GM19397 (cell line): Measurements from ENCODE around the gene SGMS1.
"Not testable (repeated sequence)": the region's sequence is repeated elsewhere in the genome, so short reads cannot be mapped to it uniquely, and the experiment has no call there.

Experiments used
- ATAC-seq: cut with Tn5 transposase; IDR thresholded peaks from one replicate; pipeline ENCODE4 v1.9.1; 2021; ENCODE audit warnings: mild to moderate bottlenecking, moderate library complexity; ENCODE audit not compliant: unreplicated experiment

Gene SGMS1

DNA sequence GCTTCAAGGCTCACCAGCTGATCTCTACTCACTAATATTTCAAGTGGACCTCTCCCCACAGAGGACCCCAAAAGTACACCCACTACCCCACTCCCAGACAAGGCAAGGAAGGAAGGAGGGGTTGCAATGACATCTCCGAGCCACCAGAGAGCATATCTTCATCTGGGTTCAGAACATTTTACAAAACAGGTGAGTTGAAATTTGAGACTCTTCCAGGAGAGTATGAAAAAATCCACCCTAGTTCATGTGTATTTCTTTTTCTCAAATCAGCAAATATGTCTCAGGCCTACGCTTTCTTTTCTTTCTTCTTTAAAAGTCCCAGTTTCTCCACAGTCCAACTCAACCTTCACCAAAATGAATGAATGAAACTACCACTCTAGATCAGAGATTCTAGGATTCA, 61.9 kb downstream of the SGMS1 start:
- no peak for ATAC-seq

DNA sequence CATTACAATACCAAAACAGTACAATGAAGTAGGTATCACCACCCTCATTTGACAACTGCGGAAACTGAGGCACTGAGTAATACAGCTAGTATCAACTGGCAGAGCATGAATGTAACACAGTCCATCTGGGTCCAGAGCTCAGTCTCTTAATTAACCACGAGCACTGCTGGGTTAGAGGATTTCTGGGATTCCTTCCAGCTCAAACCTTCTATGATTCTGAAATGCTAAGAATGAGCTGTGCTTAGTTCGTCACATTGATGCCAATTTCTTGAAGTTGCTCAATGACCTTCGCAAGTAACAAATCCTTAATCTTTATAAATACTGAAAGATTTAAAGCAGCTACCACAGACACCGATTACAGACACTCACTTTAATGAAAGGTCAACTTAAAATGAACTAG, 62.5 kb downstream of the SGMS1 start:
- ATAC-seq, result no peak

DNA sequence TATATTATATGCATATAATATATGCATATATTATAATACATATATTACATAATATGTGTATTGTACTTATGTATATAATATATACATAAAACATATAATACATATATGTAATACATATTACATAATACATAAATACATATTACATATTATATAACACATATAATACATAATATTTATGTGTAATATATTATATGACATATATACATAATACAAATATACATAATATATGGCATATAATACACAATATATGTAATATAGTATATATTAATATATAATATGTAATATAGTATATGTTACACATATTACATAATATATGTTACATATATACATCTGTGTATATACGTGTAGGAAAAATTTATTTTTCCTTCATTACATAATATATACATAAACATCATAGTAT, 63.4 kb downstream of the SGMS1 start:
- no peak for ATAC-seq

DNA sequence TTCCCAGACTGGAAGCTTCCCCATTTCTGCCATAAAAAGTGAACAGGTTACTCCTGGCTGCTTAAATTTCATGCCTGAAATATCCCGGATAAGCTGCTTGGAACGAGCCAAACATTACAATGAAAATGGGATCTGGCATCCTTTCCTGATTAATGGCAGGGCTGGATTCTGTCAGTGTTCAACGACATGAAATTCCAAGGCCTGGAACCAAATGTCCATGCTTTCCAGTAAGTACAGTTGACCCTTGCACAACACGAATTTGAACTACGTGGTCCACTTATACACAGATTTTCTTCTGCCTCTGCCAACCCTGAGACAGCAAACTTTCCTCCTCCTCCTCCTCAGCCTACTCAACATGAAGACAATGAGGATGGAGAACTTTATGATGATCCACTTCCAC, 65.4 kb downstream of the SGMS1 start:
- no peak for ATAC-seq

DNA sequence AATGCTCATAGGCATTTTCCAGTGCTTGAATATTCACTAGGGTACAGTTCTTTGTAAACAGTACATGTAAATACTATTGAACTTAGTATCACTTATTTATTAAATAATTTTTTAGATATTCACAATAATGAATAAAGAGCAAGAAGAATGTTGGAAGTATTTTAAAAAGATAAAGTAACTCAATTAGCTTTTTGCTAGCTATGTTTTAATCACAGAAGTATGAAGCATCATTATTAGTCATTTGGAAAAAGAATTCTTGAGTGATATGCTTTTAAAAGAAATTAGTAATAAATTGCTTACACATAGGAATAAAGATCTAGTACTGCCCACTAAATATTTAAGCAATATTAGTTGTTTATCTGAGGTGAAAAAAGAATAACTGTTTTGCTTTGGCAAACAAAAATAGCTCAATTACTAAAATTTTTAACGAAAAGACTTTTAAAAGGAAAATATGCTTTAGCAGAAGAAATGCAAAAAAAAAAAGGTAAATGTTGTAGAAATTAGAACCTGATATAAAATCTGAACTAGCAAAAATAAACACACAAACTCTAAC, 66.5 kb downstream of the SGMS1 start:
- no peak for ATAC-seq

DNA sequence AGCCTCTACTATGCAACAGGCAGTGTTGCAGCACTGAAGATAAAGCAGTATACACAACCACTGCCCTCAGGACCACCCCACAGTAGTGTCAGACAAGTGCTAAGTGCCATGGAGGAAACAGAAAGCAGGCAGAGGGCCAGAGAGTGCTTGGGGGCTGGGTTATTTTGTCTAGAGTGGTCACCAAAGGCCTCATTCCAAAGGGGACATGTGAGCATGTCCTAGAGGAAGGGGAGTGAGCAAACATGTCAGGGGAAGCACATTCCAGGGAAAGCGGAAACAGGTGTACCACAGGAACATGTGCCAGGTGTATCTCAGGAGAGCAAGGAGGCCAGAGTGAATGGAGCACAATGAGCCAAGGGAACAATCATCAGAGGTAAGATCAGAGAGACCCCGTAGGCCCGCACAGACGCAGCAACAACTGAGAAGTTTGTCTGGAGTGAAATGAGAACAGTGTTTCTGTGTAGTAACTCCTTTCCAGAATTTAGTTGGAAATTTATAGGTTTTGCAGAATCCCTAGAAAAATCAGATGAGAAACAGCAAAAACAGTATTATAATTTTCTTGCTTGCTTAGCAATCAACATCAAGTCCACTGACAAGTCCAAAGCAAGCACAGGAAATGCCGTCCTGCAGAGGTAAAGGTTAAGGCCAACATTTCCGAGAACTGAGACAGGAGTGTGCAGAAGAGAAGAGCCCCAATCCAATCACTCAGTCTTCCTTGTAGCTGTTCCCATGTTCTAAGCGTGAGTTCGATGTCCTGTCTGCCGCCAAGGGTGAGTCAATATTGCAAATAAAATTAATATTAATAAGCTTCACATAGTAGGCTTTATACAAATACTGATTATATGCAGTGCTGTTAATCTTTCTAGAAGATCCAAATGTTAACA, 67.3 kb downstream of the SGMS1 start:
- no peak for ATAC-seq

DNA sequence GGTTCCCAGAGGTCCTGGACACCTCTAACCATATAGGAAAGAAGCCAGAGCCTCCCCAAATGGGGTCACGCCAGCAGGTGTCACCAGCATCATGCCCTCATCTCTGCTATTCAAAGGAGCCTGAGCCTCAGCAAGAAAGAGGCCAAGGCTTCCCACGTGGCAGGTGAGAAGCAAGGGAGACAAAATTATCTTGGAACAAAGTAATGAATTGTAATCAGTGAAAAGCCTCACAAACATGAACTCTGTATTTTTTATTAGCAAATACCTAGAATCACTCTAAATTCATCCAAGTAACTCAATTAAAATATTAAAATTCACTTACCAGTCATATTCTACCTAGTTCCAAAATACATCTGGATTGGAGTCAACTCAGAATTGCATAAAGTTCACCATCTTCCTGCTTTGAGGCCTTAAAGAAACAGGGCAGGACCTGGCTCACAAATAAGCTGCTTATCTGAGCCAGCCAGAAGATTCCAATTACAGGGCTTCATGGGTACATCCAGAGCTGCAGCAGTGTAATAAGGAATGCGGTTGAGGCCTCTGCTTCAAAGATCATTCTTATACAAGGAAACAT, 68.7 kb downstream of the SGMS1 start:
- ATAC-seq, result no peak

DNA sequence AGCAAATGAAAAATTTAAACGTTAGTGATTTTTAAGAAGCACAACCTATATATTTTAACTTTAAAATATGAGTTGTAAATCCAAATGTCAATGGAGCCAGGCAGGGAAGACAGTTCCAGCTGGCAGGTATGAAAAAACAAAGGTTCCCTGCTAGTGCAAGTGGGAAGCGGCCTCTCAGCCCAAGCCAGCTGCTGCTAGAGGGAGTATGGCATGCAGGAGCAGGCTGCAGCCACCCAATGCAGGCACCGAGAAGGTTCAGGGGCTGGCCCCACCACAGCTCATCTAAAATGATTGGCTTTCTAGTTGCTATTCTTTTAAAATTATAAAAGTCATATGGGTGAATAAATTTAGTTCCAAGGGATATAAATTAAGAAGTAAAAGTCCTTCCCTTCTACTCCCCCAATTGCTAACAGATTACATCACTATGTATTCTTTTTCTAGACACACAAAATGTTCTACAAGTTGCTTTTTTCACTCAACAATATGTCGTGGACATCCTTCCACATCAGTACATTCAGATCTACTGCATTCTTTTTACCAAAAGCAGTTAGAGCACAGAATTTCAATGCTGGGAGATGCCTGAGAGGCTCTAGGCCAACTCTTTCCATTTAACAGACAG, 69.3 kb downstream of the SGMS1 start:
- no peak for ATAC-seq

DNA sequence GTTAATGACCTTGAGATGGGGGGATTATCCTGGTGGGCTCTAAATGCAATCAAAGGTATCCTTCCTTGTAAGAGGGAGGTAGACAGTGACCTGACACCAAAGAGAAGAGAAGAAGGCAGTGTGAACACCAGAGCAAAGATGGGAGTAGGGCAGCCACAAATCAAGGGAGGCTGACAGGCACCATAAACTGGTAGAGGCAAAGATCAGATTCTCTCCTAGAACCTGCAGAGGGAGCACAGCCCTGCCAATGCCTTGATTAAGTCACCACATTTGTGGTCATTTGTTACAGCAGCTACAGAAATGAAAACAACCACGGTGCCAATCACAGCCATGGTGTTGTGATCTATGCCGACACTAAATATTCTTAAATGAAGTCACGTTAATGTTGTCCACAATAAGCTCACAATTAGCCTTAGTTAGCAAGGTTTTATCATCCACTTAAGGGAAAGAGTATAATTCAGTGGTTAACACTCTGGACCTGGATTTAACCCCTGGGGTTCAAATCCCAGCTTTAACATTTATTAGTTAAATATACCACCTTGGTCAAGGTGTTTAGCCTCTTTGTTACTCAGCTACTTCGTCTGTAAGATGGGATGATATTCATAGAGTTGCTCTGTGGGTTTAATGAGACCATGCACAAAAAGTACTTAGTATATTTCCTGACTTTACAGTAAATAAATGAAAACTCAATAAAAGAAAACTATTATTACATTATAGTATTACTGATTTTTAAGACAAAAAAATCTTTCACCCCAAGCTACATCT, 70.8 kb downstream of the SGMS1 start:
- no peak for ATAC-seq

DNA sequence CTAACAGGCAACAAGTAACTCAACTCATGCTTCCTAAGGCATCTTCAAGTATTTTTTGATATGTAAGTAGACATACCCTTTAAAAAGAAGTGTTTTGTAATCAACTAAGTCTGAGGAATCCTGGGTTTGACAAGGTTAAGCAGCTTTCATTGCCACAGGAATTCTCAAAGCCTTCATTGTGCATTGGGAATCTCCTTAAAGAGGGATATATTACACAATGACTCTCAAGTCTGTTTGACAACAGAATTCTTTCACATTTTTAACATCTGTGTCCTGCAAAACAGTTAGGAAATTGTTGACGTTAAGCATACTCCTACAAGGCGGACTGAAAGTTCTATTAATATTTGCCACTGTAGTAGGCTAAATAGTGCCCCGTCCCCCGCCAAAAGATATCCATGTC, 71.4 kb downstream of the SGMS1 start:
- no peak for ATAC-seq

DNA sequence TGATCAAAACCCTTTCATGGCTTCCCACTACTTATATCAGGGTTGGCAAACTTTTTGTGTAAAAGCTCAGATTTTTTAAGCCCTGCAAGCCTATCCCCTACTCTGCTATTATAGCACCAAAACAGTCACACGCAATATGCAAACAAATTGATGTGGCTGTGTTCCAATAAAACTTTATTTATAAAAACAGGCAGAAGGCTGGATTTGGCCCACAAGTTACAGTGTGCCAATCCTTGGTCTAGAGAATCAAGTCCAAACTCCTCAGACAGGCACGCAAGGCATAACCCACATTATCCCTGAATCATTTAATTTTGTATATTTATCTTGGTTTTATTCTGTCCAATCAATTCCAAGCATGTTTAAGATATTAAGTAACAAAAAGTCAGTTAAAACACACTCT, 71.9 kb downstream of the SGMS1 start:
- no peak for ATAC-seq

DNA sequence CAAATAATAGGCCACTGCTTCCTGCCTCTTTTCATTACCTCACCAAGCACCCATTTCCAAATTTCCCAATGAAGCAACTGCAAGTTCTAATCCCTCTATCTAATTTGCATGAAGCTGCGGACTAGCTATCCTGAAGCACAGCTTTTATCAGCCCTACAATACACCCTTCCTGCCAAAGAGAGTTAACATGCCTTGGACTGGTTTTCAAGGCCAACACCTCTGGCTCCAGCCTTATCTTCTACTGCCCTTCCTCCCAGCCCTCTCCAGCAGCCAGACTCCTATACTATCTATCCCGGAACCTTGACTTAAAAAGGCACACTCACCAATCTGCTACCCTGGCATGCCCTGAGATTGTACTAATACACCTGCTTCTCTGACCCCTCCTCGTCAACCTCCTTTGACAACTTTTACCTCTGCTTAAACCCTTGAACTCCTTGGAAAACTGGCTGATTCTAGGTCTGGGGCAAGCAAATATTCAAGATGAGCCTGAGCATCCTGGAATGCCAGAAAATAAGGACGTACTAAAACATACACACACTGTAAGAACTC, 73.4 kb downstream of the SGMS1 start:
- ATAC-seq, result no peak

DNA sequence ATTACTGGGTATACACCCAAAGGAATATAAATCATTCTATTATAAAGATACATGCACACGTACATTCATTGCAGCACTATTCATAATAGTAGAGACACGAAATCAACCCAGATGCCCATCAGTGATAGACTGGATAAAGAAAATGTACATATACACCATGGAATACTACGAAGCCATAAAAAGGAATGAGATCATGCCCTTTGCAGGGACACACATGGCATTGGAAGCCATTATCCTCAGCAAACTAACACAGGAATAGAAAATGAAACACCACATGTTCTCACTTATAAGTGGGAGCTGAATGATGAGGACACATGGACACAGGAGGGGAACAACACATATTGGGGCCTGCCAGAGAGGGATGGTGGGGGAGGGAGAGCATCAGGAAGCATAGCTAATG, 74.6 kb downstream of the SGMS1 start:
- not testable (repeated sequence) for ATAC-seq

DNA sequence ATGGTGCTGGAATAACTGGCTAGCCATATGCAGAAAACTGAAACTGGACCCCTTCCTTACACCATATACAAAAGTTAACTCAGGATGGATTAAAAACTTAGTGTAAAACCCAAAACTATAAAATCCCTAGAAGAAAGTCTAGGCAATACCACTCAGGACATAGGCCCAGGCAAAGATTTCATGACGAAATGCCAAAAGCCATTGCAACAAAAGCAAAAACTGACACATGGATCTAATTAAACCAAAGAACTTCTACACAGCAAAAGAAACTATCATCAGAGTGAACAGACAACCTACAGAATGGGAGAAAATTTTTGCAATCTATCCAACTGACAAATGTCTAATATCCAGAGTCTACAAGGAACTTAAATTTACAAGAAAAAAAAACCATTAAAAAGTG, 75.3 kb downstream of the SGMS1 start:
- not testable (repeated sequence) for ATAC-seq

DNA sequence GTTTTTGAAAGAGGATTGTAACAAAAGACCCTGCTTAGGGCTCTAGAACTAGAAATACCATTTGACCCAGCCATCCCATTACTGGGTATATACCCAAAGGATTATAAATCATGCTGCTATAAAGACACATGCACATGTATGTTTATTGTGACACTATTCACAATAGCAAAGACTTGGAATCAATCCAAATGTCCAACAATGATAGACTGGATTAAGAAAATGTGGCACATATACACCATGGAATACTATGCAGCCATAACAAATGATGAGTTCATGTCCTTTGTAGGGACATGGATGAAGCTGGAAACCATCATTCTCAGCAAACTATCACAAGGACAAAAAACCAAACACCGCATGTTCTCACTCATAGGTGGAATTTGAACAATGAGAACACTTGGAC, 77.5 kb downstream of the SGMS1 start:
- ATAC-seq, result not testable (repeated sequence)

DNA sequence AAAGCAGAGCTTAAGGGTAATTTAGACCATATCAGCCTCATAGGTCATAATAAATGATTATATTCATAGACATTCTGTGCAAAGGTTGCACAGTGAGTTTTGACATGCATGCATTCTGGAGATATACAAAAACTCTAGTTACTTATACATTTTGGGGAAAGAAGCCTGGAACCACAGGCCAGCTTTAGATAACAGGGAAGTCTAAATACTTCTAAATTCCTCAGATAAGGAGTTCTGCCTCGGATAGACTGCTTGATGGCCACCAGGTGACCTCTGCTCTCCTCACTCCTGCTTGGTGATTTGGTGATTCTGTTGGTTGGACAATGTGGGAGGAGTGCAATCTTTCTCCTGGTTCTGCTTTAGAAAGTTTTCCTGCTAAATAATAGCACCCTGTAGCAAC, 77.9 kb downstream of the SGMS1 start:
- no peak for ATAC-seq

DNA sequence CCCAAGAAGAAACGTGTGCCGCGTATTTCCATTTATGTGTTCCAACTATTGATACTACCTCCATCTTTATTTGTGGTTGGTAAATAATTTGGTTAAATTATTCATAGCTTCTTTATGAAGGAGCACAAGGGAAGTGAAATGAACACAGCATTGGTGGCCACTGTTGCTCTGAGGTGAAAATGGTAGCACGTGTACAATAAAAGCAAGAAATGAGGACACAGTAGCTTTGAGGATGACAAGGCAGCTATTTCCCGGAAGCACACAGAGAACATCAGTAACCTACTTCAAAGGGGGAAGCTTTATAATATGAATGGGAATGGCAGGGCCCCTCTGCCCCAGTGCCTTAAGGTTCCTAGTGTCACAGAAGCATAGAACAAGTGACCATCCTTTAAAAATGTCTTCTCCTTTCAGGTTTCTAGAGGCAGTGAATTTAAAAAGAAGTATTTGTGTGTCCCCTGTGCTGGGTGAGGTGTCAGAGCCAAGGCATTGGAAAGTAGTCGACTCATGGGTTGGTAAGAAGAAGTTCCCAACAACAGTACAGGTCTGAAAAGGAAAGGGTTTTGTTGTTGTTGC, 78.8 kb downstream of the SGMS1 start:
- no peak for ATAC-seq

DNA sequence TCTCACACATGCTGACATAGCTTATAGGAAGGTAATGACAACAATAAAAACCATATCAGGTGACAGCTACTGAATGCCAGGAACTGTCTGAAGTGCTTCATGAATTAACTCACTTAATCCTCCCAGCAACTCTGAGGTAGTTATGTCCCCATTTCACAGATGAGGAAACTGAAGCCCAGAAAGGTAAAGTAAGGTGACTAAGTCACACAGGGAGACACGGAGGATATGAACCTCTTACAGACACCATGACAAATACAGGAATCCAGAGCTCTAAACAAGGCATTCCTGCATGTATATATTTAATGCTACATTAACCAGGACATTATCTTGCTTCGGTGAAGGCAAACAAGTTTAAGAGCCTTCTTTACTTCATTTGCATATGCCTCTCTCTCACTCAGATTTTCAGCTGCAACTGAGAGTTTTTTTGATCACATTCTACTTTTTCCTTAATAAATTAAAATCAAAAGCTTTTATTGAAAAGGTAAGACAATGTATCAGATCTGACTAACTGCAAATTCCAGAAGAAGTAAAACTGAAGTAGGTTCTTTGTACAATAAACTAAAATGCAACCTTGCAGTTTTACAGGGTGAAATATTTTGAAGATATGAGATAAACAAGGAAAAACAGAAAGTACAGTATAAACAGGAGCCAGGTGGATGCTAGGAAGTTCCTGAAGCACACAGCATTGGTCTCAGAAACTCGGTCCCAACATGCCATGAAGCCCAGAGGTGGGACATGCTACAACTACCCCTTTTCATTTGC, 79.5 kb downstream of the SGMS1 start:
- no peak for ATAC-seq

DNA sequence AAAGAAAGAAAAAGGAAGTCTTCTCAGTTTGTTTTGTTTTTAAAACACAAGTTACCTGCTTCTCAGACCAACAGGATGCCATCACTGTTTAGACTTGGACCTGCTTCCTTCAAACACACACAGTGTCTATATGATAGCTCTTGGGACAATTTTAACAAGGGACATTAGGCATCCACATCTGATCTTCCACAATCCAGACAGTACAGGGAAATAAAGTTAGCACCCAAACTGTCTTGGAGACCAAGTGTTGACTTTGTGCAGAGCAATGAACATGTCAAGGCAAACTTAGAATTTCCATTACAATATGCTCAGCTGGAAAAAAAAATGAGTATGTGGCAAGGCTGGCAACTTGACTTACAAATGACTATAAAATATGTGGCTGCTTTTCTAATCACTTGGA, 80.9 kb downstream of the SGMS1 start:
- ATAC-seq, result no peak

DNA sequence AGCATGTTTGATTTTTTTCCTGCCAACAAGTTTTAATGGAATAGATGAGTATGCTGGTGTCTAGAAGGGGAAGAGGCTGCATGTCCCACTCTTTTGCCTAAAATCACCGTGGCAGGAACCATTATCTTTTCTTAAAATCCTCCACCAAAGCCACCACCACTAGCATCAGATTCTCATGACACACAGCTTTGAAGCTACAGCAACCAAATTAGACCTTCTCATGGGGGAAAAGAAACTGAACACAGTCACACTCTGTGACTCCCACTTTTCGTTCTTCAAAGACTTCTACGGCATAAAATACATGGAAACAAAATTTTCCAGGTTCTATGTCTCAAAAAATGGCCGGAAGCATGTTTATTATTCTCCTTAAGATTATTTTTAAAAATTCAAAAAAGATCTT, 81.8 kb downstream of the SGMS1 start:
- ATAC-seq, result no peak
